OCI-M2 (cell line): ENCODE measurements around the gene PHC1.
A peak's percentile ranks its signal among the peaks of the same experiment; 100 is the strongest.
"Not testable (repeated sequence)": the region's sequence is repeated elsewhere in the genome, so short reads cannot be mapped to it uniquely, and the experiment has no call there.

Experiments used
- DNase-seq: peaks from one replicate; lab custom pipeline; 2025; ENCODE audit not compliant: unreplicated experiment; lab: John Stamatoyannopoulos, UW

Gene PHC1

DNA sequence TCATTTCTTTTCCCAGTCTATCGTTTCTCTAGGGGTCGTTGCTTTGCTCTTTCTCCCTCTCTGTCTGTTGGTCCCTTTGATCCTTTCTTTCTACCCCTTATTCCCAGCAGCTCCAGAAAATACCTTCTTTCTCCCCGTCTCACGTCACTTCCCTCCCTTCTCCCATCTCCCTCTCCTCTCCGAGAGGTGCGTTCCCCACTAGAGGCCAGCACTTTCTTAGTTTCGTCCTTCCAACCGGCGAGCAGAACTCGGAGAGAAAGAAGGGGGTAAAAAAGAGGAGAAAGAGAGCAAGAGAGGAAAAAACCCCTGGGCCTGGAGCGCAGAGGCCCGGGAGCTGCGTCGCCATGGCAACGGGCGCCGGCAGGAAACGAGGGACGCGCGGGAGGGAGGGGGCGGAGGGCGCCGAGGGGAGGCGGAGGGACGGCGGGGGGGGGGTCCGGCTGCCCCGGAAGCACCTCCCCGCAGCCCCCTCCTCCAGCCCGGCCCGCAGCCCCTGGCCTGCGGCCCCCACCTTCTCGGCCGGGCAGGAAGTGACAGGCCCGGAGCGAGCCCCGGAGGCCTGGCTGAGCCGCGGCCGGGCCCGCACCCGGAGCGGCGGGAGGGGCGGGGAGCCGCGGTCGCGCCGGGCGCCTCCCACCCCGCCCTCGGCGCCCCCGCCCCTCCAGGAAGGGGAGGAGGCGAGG is at the start of gene PHC1:
Gene PHC1, plus strand, starts transcription at position 477 of the 683 bp plus-strand sequence. CDS start 3,169 bp downstream, outside the sequence.
- not testable (repeated sequence) for DNase-seq

- DNase-seq = no peak
Measured at GRCh38 chr12:8866429-8866828, 47.9 kb upstream of the PHC1 start.

DNA sequence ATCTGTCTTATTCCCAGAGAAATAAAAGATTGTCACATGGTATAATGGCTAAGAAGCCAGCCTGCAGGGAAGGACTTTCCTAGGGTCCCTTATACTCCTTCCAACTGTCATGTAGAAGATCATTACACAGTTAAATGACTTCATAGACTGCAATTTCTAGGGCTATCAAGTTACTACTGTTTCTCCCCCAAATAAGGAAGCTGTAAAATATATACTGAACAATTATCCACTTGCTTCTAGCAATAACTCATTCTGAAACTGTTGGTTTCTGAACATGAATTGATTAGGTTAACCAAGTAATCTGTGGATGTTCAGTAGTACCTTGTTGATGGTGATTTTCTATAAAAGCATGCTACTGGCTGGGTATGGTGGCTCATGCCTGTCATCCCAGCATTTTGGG is 47.3 kb upstream of the PHC1 start:
- no peak for DNase-seq

GRCh38 chr12:8867786-8868185 is 46.5 kb upstream of the PHC1 start:
- DNase-seq = no peak

GRCh38 chr12:8870586-8870985 is 43.7 kb upstream of the PHC1 start:
- no peak for DNase-seq

DNA sequence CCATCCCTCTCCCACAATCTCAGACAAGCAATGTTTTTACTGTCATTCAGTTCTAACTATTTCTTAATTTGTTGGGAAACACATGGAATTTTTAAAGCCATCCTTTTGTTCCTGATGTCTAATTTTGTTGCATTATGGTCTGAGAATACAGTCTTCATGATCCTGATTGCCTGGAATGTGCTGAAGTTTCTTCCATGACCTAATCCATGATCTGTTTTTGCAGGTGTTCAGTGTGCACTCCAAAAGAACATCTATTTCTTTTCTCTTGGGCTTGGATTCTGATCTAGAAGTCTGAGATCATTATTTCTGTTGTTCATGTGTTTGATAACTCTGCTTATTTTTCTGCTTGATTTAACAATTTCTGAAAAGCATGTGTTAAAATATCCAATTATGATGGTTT is 43.2 kb upstream of the PHC1 start:
- DNase-seq = no peak

GRCh38 chr12:8876887-8877286 is 37.4 kb upstream of the PHC1 start:
- DNase-seq = no peak

- DNase-seq = peak; percentile 34
Measured at GRCh38 chr12:8886502-8887284, 27.6 kb upstream of the PHC1 start.

DNA sequence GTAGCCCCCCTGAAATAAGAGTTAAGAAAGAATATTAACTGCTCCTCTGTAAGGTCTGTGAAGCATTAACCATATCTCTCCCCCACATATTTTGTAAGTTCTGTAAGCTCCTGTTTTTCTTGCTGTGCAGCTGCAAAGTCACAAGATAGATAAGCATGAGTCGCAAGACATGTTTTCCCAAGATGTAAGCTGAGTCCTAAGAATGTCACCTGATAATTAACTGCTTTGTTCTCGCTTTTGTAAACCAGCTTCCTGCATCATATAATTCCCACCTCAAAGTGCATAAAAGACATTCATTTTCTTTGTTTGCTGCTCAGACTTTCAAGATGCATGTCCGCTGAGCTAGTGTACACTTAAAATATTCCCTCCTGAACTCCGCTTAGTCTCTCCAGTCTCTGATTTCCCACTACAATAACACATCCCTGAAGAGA is 27.0 kb upstream of the PHC1 start:
- peak; percentile 19 for DNase-seq

DNA sequence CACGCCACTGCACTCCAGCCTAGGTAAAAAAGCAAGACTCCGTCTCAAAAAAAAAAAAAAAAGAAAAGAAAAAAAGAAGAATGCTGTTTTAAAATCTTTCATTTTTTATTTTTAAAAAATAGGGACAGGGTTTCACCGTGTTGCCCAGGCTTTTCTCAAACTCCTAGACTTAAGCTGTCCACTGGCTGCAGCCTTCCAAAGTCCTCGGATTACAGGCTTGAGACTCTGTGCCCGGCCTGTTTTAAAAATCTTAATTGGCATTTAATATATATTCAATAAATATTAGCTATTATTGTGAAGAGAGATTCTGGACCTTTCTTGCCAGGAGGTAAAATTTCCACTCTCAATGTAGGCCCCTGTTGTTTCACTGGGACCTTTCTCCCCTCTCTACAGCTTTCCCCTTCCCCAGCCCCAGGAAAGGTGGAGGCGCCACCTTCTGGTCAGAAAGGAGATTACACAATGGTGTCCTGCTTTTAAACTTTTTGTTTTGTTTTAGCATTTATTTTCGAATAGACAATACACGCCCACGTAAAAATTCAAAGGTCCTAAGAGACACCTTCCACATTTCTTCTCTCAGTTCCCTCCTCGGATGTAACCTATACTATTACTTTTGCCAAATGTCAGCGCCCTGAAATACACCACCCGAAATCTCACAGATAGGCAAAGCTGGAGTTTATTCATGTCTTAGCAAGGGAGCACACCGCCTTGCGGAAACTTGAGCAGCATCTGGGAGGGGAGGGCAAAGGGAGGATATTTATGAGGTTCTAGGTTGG is 23.8 kb upstream of the PHC1 start:
- DNase-seq = no peak

- no peak for DNase-seq
Measured at GRCh38 chr12:8891976-8892375, 22.3 kb upstream of the PHC1 start.

DNA sequence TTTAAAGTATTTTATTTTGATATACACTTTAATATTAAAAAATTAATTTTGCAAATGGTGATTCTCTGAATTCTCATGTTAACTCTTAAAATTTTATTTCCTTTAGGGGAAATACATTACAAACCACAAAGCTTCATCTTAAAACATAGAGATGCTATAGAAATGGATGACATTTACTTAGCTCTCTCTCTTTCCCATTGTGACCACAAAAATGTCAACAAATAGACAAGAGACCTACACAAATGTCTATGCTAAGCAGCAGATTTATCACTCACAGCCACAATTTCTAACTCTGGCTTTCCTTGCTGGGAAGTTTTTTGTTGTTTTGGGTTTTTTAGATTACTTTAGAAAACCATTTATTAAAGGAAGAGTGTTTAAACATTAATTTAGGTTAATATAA is 19.9 kb upstream of the PHC1 start:
- no peak for DNase-seq

DNA sequence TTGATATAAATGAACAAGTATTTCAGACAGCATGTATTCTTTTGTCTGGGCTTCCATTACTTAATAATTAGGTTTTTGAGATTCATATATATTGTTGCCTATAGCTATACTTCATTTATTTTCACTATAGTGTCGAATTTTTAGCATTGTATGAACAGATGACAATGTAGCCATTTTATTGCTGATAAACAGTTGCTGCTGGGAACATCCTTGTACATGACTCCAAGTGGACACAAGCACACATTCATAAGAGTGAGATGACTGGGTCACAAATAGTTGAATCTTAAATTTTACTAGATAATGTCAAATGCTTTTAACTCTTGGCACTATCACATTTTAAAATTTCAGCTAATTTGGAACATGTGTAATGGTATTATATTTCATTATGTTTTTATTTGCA is 19.3 kb upstream of the PHC1 start:
- no peak for DNase-seq

GRCh38 chr12:8897081-8897480 is 17.2 kb upstream of the PHC1 start:
- DNase-seq = no peak

DNA sequence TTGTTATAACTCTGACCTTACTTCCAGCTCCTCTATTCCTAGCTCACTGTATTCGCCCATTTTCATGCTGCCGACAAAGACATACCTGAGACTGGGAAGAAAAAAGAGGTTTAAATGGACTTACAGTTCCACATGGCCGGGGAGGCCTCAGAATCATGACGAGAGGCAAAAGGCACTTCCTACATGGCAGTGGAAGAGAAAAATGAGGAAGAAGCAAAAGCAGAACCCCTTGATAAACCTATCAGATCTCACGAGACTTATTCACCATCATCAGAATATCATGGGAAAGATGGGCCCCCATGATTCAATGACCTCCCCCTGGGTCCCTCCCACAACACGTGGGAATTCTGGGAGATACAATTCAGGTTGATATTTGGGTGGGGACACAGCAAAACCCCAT is 14.5 kb upstream of the PHC1 start:
- DNase-seq = no peak

DNA sequence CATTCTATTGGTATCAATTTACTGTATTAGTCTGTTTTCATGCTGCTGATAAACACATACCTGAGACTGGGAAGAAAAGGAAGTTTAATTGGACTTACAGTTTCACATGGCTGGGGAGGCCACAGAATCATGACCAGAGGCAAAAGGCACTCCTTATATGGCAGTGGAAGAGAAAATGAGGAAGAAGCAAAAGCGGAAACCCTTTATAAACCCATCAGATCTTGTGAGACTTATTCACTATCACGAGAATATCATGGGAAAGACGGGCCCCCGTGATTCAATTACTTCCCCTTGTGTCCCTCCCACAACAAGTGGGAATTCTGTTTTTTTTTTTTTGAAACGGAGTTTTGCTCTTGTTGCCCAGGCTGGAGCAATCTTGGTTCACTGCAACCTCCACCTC is 11.6 kb upstream of the PHC1 start:
- not testable (repeated sequence) for DNase-seq

DNA sequence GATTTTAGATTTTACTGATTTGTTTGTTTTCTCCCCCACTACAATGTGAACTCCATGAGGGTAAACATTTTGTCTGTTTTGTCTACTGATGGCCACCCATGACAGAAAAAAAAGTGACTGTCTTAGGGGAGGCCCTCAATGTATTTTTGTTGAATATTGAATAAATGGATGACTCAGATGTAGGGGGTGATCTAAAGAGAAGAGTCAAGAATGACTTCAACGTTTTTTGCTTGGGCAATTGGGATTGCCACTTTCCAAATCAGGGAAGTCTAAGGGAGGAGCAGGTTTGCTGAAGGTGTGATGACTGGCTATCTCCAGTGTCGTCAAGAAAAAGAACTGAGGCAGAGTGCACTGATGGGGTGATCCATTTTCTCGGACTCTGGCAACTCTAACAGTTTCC is 10.7 kb upstream of the PHC1 start:
- DNase-seq = no peak

- no peak for DNase-seq
Measured at GRCh38 chr12:8904665-8905064, 9.6 kb upstream of the PHC1 start.

DNA sequence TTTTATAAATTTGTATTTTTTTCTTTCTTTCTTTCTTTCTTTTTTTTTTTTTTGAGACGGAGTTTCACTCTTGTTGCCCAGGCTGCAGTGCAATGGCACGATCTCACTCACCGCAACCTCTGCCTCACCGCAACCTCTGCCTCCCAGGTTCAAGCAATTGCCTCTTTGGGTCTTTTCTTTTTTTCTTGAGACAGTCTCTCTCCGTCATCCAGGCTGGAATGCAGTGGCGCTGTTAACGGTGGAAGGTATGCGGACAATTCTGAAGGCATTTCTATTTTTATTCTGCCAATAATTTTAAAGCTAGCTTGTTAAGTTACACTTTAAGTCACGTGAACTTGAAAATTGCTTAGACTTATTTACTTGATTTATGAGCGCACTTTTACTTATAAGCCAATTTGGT is 8.8 kb upstream of the PHC1 start:
- no peak for DNase-seq

- no peak for DNase-seq
Measured at GRCh38 chr12:8906266-8907180, 7.8 kb upstream of the PHC1 start.

DNA sequence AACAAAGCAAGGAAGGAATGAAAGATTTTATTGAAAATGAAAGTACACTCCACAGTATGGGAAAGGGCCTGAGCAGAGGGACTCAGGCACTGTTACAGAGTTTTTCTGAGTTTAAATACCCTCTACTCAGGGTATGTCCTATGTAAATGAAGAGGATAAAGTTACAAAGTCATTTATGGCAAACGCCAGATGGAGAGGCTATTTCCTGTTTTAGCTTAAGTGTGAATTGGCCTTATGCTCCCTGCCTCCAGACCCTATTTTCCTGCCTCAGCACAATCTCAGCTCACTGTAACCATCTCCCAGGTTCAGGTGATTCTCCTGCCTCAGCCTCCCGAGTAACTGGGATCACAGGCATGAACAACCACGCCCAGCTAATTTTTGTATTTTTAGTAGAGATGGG is 6.8 kb upstream of the PHC1 start:
- DNase-seq = no peak
